Neutrophil (primary cell): ENCODE data around the gene ZC2HC1B.
A peak's percentile ranks its signal among the peaks of the same experiment; 100 is the strongest.
"Not testable (repeated sequence)": the region's sequence is repeated elsewhere in the genome, so short reads cannot be mapped to it uniquely, and the experiment has no call there.

Experiments used
- H3K27ac ChIP-seq: fragments of 200-600 bp; sonication (generic); 2 replicates; pipeline ENCODE4 v1.5.1; 2016; ENCODE audit warnings: mild to moderate bottlenecking, moderate library complexity
- H3K27me3 ChIP-seq: fragments of 200-600 bp; sonication (generic); 2 replicates; pipeline ENCODE4 v1.6.0; 2016; ENCODE audit warnings: mild to moderate bottlenecking
- H3K36me3 ChIP-seq: fragments of 200-600 bp; sonication (generic); 2 replicates; pipeline ENCODE4 v1.5.1; 2017
- H3K4me1 ChIP-seq, 2 experiments: fragments of 200-600 bp in 1 of 2; sonication (generic) in 1 of 2; 1 replicate in 1 of 2; 2 replicates in 1 of 2; pipeline versions ENCODE4 v1.5.1 to v1.6.1; 2013 to 2016; ENCODE audit warnings: low read depth in 1 of 2, low read length in 1 of 2, mild to moderate bottlenecking in 1 of 2, moderate library complexity in 1 of 2; ENCODE audit not compliant: control insufficient read depth in 1 of 2, insufficient read depth in 1 of 2
- H3K4me3 ChIP-seq, 2 experiments: fragments of 200-600 bp in 1 of 2; sonication (generic) in 1 of 2; 1 replicate in 1 of 2; 2 replicates in 1 of 2; pipeline ENCODE4 v1.5.1; 2013 to 2016; ENCODE audit warnings: low read depth in 1 of 2, low read length in 1 of 2, mild to moderate bottlenecking in 1 of 2, moderate library complexity in 1 of 2
- H3K9me3 ChIP-seq: fragments of 200-600 bp; sonication (generic); 2 replicates; pipeline ENCODE4 v1.5.1; 2016
- CTCF ChIP-seq: fragments of 200-600 bp; sonication (generic); IDR thresholded peaks from 2 replicates; pipeline ENCODE4 v1.5.1; 2016; ENCODE audit warnings: antibody characterized with exemption

Gene ZC2HC1B

GRCh38 chr6:143842461-143842901, 21.8 kb upstream of the ZC2HC1B start:
- Histone ChIP-seq H3K4me3 (peak overlapping the region; percentile 89 to 92), H3K27me3 (no peaks in the 10 kb centered on the region), H3K9me3 (no peaks in the 10 kb centered on the region), H3K27ac (peak overlapping the region; percentile 81), H3K4me1 (peaks cover 17% of the 10 kb centered on the region in 2 experiments), H3K36me3 (peaks cover 12% of the 10 kb centered on the region)
- TF ChIP-seq CTCF: no peak

- Histone ChIP-seq H3K4me1 (peaks cover 17% of the 10 kb centered on the region in 2 experiments), H3K36me3 (peaks cover 18% of the 10 kb centered on the region), H3K4me3 (peak within 1 kb of the TSS; percentile 89 to 92), H3K27ac (peak within 1 kb of the TSS; percentile 81), H3K9me3 (no peaks in the 10 kb centered on the region), H3K27me3 (no peaks in the 10 kb centered on the region)
- TF ChIP-seq CTCF: peak; percentile 34
Observed at GRCh38 chr6:143842902-143843676, 21.2 kb upstream of the ZC2HC1B start, which contains the start of gene LTV1. TSS of gene LTV1 (plus strand) at chr6:143843338. CDS start at chr6:143843478, 140 bp downstream.

GRCh38 chr6:143843677-143843999, 20.6 kb upstream of the ZC2HC1B start:
- Histone ChIP-seq H3K9me3 (no peaks in the 10 kb centered on the region), H3K27ac (peak overlapping the region; percentile 81), H3K27me3 (no peaks in the 10 kb centered on the region), H3K36me3 (peaks cover 23% of the 10 kb centered on the region), H3K4me3 (peak overlapping the region; percentile 89 to 92), H3K4me1 (peaks cover 17% of the 10 kb centered on the region in 2 experiments)
- no peak for TF ChIP-seq CTCF

DNA sequence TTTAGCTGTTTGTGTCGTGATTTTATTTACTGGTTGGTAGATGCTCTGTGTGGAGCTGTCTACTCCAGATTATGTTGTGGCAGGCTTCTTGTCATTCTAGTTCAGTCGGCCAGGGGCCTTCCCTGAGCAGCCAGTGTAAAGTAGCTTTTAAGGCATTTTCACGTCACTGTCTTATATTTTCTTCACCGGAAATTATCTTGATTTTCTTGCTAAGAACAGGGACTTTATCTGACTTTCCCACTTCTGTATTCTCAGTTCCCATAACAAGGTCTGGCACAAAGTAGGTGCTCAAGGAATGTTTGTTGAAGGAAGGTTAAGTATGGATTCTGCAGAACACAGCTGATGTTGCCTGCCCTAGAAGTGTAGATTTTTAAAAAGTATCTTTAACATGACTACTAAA, 20.3 kb upstream of the ZC2HC1B start:
- peaks cover 17% of the 10 kb centered on the region in 2 experiments for H3K4me1 ChIP-seq
- H3K4me3 ChIP-seq: peak overlapping the region; percentile 89 to 92
- H3K27me3 ChIP-seq: no peaks in the 10 kb centered on the region
- peaks cover 24% of the 10 kb centered on the region for H3K36me3 ChIP-seq
- peak overlapping the region; percentile 81 for H3K27ac ChIP-seq
- no peaks in the 10 kb centered on the region for H3K9me3 ChIP-seq
- TF ChIP-seq CTCF: no peak

- Histone ChIP-seq H3K4me3 (no peak overlapping the region), H3K27me3 (no peaks in the 10 kb centered on the region), H3K36me3 (peaks cover 27% of the 10 kb centered on the region), H3K27ac (no peak overlapping the region), H3K9me3 (no peaks in the 10 kb centered on the region), H3K4me1 (peaks cover 17% of the 10 kb centered on the region in 2 experiments)
- TF ChIP-seq CTCF: no peak
Observed at GRCh38 chr6:143845033-143845432, 19.2 kb upstream of the ZC2HC1B start.

DNA sequence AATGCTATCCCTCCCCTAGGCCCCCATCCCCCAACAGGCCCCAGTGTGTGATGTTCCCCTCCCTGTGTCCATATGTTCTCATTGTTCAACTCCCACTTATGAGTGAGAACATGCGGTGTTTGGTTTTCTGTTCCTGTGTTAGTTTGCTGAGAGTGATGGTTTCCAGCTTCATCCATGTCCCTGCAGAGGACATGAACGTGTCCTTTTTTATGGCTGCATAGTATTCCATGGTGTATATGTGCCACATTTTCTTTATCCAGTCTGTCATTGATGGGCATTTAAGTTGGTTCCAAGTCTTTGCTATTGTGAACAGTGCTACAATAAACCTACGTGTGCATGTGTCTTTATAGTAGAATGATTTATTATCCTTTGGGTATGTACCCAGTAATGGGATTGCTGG, 12.6 kb upstream of the ZC2HC1B start:
- H3K27ac ChIP-seq, H3K27me3 ChIP-seq, H3K9me3 ChIP-seq, H3K4me3 ChIP-seq, H3K4me1 ChIP-seq: not testable (repeated sequence)
- peaks cover 34% of the 10 kb centered on the region for H3K36me3 ChIP-seq

DNA sequence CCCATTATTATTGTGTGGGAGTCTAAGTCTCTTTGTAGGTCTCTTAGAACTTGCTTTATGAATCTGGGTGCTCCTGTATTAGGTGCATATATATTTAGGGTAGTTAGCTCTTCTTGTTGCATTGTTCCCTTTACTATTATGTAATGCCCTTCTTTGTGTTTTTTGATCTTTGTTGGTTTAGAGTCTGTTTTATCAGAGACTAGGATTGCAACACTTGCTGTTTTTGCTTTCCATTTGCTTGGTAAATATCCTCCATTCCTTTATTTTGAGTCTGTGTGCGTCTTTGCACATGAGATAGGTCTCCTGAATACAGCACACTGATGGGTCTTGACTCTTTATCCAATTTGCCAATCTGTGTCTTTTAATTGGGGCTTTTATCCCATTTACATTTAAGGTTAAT, 9.2 kb upstream of the ZC2HC1B start:
- H3K4me1 ChIP-seq, H3K27me3 ChIP-seq, H3K9me3 ChIP-seq, H3K4me3 ChIP-seq, H3K27ac ChIP-seq: not testable (repeated sequence)
- H3K36me3 ChIP-seq: peaks cover 45% of the 10 kb centered on the region

DNA sequence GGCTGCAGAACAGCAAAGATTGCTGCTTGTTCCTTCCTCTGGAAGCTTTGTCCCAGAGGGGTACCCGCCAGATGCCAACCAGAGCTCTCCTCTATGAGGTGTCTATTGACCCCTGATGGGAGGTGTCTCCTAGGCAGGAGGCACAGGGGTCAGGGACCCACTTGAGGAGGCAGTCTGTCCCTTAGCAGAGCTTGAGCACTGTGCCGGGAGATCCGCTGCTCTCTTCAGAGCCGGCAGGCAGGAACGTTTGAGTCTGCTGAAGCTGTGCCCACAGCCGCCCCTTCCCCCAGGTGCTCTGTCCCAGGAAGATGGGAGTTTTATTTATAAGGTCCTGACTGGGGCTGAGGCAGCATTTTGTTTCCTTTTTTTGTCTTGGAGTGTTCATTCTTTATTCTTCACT, 7.5 kb upstream of the ZC2HC1B start:
- H3K9me3 ChIP-seq, H3K27ac ChIP-seq: not testable (repeated sequence)
- H3K36me3 ChIP-seq: peaks cover 43% of the 10 kb centered on the region

More for the DNA sequence above, 7.5 kb upstream of the ZC2HC1B start:
- not testable (repeated sequence) for H3K4me1 ChIP-seq, H3K4me3 ChIP-seq, H3K27me3 ChIP-seq
